Ishikawa (cell line): Measurements from ENCODE around the gene HDAC9.

Experiments used
- CEBPB ChIP-seq: IDR thresholded peaks from 2 replicates; pipeline ENCODE4 v1.6.1; 2012
- CREB1 ChIP-seq: IDR thresholded peaks from 2 replicates; pipeline ENCODE4 v1.6.1; 2012; ENCODE audit warnings: low read depth
- EGR1 ChIP-seq: IDR thresholded peaks from 2 replicates; pipeline ENCODE4 v1.6.1; 2012
- EP300 ChIP-seq: IDR thresholded peaks from 2 replicates; pipeline ENCODE4 v1.6.1; 2012; ENCODE audit warnings: borderline replicate concordance
- FOXM1 ChIP-seq: IDR thresholded peaks from 2 replicates; pipeline ENCODE4 v1.6.1; 2012; ENCODE audit warnings: low read depth, borderline replicate concordance
- NFIC ChIP-seq: IDR thresholded peaks from 2 replicates; pipeline ENCODE4 v1.6.1; 2012
- RAD21 ChIP-seq: IDR thresholded peaks from 2 replicates; pipeline ENCODE4 v1.6.1; 2012; ENCODE audit warnings: low read depth
- TAF1 ChIP-seq: IDR thresholded peaks from 2 replicates; pipeline ENCODE4 v1.6.1; 2012; ENCODE audit warnings: low read depth, mild to moderate bottlenecking
- TCF12 ChIP-seq: IDR thresholded peaks from 2 replicates; pipeline ENCODE4 v1.6.1; 2012; ENCODE audit warnings: low read depth
- TEAD4 ChIP-seq: IDR thresholded peaks from 2 replicates; pipeline ENCODE4 v1.6.1; 2012
- YY1 ChIP-seq: IDR thresholded peaks from 2 replicates; pipeline ENCODE4 v1.6.1; 2012; ENCODE audit warnings: low read depth
- ZBTB7A ChIP-seq: IDR thresholded peaks from 2 replicates; pipeline ENCODE4 v1.6.1; 2012; ENCODE audit warnings: low read depth
- TF ChIP-seq, protein P1 (sequence below): IDR thresholded peaks from 2 replicates; pipeline ENCODE4 v1.6.1; 2012; ENCODE audit warnings: low read depth, mild to moderate bottlenecking
- TF ChIP-seq, protein P2 (sequence below): IDR thresholded peaks from 2 replicates; pipeline ENCODE4 v1.6.1; 2012
- TF ChIP-seq, protein P3 (sequence below): IDR thresholded peaks from 2 replicates; pipeline ENCODE4 v1.6.1; 2012

The HDAC9 gene

DNA sequence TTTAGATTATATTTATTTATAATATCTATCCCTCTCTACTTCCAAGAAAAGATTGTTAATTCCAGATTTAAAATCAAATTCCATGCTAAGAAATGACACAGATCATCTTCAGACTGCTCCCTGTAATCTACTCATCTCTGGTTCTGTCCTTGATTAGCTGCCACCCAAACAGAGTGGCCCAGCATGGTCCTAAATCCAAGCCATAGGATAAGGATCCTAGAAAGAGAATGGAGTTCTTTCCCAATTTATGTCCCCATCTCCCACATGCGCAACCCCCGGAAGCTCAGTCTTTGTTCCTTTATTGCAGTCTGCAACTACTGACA lies 23.4 kb upstream of the HDAC9 start:
- TF ChIP-seq CEBPB (no peak), NFIC (no peak), YY1 (no peak), TCF12 (no peak), EP300 (no peak), TAF1 (no peak), CREB1 (no peak), ZBTB7A (no peak), FOXM1 (no peak), EGR1 (no peak), TEAD4 (no peak), RAD21 (no peak)
- TF ChIP-seq, protein P1, sequence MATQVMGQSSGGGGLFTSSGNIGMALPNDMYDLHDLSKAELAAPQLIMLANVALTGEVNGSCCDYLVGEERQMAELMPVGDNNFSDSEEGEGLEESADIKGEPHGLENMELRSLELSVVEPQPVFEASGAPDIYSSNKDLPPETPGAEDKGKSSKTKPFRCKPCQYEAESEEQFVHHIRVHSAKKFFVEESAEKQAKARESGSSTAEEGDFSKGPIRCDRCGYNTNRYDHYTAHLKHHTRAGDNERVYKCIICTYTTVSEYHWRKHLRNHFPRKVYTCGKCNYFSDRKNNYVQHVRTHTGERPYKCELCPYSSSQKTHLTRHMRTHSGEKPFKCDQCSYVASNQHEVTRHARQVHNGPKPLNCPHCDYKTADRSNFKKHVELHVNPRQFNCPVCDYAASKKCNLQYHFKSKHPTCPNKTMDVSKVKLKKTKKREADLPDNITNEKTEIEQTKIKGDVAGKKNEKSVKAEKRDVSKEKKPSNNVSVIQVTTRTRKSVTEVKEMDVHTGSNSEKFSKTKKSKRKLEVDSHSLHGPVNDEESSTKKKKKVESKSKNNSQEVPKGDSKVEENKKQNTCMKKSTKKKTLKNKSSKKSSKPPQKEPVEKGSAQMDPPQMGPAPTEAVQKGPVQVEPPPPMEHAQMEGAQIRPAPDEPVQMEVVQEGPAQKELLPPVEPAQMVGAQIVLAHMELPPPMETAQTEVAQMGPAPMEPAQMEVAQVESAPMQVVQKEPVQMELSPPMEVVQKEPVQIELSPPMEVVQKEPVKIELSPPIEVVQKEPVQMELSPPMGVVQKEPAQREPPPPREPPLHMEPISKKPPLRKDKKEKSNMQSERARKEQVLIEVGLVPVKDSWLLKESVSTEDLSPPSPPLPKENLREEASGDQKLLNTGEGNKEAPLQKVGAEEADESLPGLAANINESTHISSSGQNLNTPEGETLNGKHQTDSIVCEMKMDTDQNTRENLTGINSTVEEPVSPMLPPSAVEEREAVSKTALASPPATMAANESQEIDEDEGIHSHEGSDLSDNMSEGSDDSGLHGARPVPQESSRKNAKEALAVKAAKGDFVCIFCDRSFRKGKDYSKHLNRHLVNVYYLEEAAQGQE, result no peak
- TF ChIP-seq, protein P2, sequence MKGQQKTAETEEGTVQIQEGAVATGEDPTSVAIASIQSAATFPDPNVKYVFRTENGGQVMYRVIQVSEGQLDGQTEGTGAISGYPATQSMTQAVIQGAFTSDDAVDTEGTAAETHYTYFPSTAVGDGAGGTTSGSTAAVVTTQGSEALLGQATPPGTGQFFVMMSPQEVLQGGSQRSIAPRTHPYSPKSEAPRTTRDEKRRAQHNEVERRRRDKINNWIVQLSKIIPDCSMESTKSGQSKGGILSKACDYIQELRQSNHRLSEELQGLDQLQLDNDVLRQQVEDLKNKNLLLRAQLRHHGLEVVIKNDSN, result no peak
- TF ChIP-seq, protein P3, sequence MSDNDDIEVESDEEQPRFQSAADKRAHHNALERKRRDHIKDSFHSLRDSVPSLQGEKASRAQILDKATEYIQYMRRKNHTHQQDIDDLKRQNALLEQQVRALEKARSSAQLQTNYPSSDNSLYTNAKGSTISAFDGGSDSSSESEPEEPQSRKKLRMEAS, result no peak

DNA sequence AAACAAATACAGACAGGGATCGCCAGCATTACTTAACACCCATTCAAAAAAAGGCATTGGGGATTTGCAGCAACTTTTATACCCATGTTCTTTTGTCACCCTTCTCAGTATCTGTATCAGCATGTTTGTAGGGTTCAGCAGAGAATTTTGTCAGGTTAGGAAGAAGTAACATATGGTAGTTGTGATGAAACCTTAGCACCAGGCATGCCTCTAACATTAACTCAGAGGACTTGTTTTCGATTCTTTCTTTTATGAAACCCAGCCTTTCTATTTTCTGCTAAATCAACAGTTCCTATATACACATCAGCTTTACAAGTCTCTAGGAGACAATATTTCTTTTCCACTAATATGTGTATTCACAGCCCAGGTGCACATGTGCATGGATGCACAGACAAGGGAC lies 22.4 kb upstream of the HDAC9 start:
- TF ChIP-seq TEAD4 (no peak), EGR1 (no peak), EP300 (no peak), FOXM1 (no peak), TCF12 (no peak), CREB1 (no peak), YY1 (no peak), RAD21 (no peak), NFIC (no peak)
- TF ChIP-seq, protein P1, result no peak
- TF ChIP-seq, protein P2, result no peak
- TF ChIP-seq, protein P3, result no peak

DNA sequence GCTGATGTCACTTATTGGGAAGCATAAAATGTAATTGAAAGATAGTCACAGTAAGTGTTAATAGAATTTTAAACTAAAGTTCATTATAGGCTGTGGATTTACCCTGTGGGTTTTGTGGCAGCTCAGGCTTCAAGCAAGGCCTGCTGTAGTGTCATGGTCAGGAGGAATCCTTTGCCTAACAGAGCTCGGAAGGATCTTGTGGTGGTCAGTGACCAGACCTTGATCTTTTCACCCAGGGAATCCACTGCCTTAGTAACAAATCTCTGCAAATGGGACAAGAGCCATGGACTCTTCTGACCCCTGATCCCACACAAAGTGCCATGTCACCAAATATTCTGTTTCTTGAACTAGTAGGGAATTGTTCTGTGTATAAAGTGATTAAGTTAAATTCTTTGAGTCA lies 20.6 kb upstream of the HDAC9 start:
- TF ChIP-seq TCF12 (no peak), YY1 (no peak), TEAD4 (no peak), EGR1 (no peak), TAF1 (no peak), EP300 (no peak), RAD21 (no peak)
- TF ChIP-seq, protein P1, result no peak
- TF ChIP-seq, protein P2, result no peak
- TF ChIP-seq, protein P3, result no peak

DNA sequence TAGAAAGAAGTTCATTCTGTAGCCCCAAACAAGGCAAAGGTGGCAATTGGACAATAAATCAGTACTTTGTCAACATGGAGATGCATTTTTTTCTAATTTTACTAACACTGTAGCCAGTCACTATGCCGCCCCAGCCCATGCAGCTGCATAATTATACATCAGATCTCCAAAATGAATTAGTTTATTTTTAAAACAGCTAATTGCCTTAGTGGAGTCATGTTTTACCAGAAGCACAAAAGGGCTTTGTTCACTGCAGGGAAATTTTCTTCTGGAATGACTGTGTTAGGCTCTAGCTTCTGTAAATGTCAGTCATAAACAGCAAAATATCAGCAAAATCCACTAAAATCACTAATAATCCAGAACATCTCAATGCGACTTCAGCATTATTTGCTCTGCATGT lies 20.1 kb upstream of the HDAC9 start:
- TF ChIP-seq FOXM1, result no peak
